GM19099 (cell line): Measurements from ENCODE around the gene CRIP2.

Experiments
- POLR2A ChIP-seq: IDR thresholded peaks from 3 replicates; pipeline ENCODE4 v1.6.1; 2011; ENCODE audit warnings: low read depth; ENCODE audit not compliant: insufficient read length; ENCODE audit errors: extremely low read depth

Gene CRIP2

GRCh38 chr14:105526776-105527380 lies 52.3 kb downstream of the CRIP2 start:
- TF ChIP-seq POLR2A, result no peak

- no peak for TF ChIP-seq POLR2A
Observed at GRCh38 chr14:105527381-105527825, 52.8 kb downstream of the CRIP2 start.

DNA sequence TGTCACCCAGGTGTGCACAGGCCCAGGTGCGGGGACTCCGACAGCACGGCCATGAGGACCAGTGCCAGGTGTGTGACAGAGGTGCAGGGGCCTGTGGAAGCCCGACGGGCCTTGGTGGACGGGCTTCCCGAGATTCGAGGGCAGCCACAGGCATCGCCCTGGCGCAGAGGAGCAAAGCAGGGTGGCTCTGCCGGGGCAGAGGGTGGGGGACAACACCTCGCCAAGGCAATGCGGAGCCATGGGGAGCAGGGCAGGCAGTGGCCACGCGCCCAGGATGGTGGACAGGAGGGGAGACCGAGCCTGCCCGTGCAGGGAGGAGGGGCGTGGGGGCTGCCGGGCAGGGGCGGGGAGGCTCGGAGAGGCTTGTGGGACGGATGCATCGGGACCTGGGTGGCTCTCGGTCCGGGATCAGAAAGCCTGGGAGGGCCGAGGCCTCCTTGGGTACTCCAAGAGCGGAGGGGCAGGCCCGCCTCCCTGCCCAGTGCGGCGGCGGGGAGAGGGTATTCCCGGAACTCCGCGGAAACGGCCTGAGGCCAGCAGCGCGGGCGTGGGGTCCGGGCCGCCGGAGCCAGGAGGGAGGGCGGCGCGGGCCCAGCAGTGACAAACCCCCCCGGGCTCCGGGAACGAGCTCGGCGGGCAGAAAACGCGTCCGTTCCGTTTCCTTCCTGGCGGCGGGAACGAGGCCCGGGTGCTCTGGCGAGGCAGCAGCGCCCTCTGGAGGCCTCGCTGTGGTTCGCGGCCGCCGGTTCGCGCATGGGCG lies 53.4 kb downstream of the CRIP2 start:
- TF ChIP-seq POLR2A, result peak; percentile 25

- no peak for TF ChIP-seq POLR2A
Observed at GRCh38 chr14:105528586-105529318, 54.1 kb downstream of the CRIP2 start.

DNA sequence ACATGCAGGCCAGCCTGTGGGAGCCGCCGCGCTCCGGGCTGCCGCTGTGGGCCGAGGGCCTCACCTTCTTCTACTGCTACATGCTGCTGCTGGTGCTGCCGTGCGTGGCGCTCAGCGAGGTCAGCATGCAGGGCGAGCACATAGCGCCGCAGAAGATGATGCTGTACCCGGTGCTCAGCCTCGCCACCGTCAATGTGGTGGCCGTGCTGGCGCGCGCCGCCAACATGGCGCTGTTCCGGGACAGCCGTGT lies 54.6 kb downstream of the CRIP2 start:
- TF ChIP-seq POLR2A, result no peak
